COLO829 (cell line): ENCODE data around the gene SEMA3C.

Experiments used
- DNase-seq: peaks from one replicate; pipeline ENCODE4 v3.0.0; 2012; ENCODE audit warnings: low spot score

The SEMA3C gene

GRCh38 chr7:80823057-80823456 is 95.8 kb downstream of the SEMA3C start:
- DNase-seq, result no peak

GRCh38 chr7:80821771-80822319 is 97.0 kb downstream of the SEMA3C start:
- no peak for DNase-seq

- DNase-seq, result no peak
These were observed 99.3 kb downstream of the SEMA3C start for GRCh38 chr7:80819503-80819902.

- DNase-seq, result no peak
These were observed 100.7 kb downstream of the SEMA3C start for GRCh38 chr7:80818181-80818580.

DNA sequence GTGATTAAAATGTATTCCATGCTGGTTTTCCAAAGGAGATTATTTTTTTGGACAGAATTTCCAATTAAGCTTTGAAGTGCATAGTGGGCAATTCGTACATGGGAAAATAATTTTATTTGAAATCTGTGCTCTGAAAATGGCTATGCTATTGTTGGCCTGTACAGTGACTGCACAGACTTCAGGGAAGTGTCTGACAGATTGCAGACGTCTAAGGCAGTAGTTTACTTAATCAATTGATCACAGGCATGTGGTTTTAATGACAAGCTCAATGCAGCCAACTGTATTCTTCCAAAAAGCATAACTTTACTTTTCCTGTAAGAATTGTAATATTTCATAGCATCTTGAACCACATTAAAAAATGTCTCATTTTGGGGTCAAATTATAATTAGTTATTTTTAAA is 102.0 kb downstream of the SEMA3C start:
- no peak for DNase-seq

GRCh38 chr7:80815733-80816132 is 103.1 kb downstream of the SEMA3C start:
- no peak for DNase-seq

DNA sequence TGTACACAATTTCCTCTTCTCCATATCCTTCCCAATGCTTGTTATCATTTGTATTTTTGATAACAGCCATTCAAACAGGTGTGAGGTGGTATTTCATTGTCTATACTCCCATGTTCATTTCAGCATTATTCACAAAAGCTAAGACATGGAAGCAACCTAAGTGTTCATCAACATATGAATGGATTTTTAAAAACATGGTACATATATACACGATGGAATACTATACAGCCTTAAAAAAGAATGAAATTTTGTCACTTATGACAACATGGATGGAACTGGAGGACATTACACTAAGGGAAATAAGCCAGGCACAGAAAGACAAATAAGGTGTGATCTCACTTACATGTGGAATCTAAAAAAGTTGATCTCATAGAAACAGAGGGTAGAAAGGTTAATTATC is 109.3 kb downstream of the SEMA3C start:
- DNase-seq, result no peak

- DNase-seq, result no peak
These were observed 111.5 kb downstream of the SEMA3C start for GRCh38 chr7:80807166-80807900.

DNA sequence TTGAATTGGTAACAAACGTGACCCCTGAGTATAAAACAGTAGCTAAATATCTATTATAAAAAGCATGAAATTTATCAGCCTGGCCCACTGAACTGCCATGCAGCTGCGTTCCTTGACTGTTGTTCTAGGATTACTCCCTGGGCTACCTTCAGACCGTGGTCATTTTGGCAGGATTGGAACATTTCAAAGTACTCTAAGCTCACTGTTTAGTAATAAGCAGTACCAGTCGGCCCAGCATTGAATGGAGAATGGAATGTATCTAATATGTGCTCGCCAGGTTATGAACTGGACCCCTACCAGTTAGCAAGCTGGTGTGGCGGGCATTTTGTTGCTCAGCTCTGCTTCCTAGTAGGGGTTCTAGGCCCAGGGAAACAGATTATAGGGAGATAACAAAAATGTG is 112.2 kb downstream of the SEMA3C start:
- no peak for DNase-seq

GRCh38 chr7:80804589-80804988 is 114.3 kb downstream of the SEMA3C start:
- DNase-seq, result peak; percentile 82

GRCh38 chr7:80802527-80802926 is 116.3 kb downstream of the SEMA3C start:
- DNase-seq, result no peak

DNA sequence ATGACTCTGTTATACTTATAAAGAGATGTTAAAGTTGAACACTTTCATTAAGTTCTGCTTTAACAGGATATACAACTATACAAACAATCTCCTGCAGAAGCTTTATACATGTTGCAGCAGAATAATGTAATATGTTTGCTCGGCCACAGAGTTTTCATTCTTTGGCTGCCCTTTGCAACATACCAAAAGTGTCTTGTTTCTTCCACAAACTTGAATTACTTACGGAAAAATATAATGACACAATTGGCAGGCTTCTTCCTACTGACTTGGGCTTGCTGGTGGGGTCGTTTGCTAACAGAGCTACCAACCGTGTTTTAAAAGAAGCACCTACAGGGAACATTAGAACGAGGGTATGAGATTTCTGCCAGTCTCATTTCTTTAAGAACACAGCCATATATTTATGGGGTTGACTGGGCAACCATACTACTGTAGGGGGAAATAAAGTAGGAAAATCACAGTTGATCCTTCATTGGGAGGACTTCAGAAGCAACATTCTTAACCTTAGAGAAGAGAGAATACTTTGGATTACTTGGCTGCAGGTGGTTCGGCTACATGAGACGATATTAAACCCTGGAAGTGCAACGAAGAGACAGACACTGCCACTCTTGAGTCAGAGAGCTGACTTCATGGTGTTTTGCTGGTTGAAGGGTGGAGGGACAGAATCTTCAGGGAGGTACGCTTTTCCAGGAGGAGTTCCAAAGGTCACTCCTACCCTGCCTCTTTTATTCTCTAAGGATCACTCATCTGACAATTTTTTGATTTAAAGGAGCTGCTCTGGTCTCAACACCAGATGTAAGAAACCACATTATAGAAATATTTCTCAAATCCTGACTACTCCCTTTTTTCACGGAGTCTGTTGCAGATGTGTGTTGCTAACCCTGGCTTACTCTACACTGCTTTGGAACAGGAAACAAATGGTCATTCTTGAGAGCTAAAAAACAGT is 123.9 kb downstream of the SEMA3C start:
- no peak for DNase-seq

DNA sequence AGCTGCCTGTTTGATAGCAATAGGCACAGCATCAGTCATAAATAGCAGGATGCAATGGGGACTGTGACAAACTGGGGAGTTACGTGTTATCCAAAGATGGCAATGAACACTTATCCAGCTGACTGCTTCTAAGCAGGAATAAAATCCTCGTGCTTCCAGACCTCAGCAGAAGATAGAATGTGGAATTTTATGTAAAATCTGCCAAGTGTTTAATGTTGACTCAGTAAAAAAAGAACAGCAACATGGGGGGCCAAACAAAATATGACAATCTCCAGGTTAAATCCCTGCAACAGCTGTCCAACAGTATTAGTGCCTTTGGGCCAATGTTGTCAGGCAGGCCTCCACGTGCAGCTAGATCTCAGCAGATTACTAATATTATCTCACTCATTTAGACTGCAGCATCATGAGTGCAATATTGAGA is 127.3 kb downstream of the SEMA3C start:
- no peak for DNase-seq

DNA sequence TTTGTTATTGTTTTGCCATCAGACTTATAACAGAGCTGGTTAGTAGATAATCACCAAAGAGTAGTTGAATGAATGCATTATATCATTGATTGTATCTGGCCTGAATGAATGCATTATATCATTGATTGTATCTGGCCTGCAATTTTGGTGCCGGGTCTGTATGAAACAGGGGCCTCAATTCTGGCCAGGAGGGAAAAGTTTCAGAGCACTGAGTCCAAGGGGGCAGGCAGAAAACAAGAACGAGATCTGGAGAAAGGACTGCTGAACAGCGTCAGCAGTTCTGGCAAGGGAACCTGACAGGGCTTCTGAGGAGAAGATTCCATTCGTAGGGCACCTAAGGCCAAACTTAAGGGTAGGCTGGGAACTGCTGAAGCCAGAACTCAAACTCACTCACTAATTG is 128.0 kb downstream of the SEMA3C start:
- no peak for DNase-seq

- DNase-seq, result no peak
These were observed 131.1 kb downstream of the SEMA3C start for GRCh38 chr7:80787721-80788120.

DNA sequence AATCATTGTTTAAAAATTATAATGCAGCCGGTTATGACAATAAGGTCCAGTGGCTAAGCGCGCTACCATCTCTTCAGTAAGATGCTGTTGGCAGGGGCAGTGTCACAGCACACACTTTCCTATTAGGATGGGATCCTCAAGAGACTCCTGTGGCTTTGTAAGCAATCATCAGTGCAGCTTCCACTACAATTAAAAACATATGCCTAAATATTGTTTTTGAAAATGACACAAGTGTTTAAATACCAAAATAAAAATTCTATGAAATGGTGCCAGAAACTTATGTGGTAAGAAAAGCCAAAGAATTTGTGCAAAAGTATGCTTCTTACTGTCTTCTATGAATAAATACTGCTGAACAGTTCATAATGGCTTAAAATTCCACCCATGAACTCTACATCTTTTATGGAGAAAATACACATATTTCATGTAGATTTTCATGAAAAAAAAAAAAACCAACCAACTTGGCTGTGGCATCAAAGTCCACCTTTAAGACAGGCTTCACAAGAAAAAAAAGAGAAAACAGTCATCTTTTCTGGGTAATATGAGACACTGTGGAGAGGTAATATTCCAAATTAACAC is 132.8 kb downstream of the SEMA3C start:
- no peak for DNase-seq

DNA sequence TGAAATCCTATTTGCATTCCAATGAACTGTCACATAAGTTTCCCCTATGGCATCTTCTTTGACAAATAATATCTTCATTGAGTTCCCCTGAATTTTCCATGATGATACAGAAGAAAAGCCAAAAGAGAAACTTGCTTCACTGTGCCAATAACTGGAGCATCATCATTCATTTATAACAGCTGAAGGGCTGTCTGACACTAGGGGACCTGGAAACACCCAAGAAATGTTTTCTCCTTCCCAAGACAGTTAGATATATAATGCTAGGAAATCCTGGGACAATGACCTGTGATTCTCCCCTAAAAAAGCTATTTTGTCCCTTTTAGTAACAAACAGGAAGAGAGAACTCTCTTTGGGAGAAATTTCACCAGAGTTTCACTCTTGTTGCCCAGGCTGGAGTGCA is 133.6 kb downstream of the SEMA3C start:
- no peak for DNase-seq

DNA sequence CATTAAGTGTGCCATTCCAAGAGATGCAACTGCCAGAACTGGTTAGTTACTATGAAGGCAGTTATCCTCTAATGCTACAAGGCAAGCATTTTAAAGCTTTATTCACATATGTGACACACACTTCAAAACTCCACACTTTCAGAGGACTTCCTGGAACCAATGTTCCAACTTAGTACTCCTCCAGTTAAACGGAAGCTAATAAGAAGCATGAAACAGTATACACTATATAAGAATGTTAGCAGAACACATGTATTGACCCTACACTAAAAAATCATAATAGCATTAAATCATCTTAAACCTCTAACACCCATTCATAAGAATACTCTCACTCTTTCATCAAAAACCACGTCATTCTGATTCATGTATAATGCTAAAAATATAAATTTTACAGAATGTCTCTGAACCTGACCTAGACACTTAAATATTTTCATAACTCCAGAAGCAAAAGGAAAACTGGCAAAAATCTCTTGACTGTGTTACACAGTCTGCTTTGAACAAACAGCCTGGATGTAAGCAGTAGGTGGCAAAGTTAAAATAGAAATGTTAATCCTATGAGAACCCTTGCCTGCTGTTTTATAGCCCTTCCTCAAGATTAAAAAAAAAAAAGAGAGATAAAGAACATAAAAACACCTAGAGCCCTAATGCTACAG is 135.0 kb downstream of the SEMA3C start:
- no peak for DNase-seq

GRCh38 chr7:80783186-80783677 is 135.6 kb downstream of the SEMA3C start:
- no peak for DNase-seq

DNA sequence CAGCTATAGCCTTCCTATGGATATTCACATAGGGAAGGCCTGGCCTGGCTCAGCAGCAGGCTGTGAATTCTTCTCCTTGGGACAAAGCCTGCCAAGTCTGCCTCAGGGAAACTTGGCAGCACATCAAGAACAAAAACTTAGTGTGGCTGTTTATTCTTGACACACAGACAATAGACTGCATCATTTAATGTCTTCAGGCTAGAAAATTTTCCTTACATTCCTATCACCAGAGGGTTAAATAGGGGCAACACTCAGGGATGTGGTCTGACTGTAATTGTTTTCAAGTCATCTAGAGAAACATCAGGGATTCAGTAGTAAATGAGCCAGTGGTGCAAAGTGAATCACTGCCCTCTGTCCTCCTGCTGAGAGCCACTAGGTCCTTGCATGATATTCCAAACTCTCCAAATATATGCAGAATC is 137.3 kb downstream of the SEMA3C start:
- peak; percentile 53 for DNase-seq

DNA sequence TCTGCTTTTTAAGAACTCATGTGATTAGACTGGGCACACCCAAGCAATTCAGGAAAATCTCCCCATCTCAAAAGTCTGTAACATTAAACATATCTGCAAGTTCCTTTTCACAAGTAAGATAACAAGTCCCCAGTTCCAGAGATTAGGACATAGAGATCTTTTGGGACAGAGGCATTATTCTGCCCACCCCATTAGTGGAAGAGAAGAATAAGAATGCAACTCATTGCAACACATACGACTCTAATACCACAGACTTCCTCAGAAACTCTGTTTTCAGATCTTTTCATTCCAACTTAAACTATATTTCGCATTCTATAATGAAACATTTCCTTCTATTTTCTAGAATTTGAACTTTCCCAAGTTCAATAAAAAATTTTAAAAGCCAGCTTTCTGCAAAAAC is 137.7 kb downstream of the SEMA3C start:
- DNase-seq, result no peak

GRCh38 chr7:80779456-80779855 is 139.4 kb downstream of the SEMA3C start:
- DNase-seq, result no peak
